K562 (cell line): Measurements from ENCODE around the gene DBP. TPM values are rescaled to one million over a fixed set of nuclear protein-coding genes. Genes with fewer than 3 reads are reported as not detected.

Experiments used
- ATAC-seq: fragments of 200-7000 bp; cut with Tn5 transposase; 3 replicates; pipeline ENCODE4 v1.9.1; 2020; ENCODE audit warnings: moderate library complexity
- BruUV-seq: library from RNA; stranded (reverse); fragments of 400-500 nt; replicated peaks from 2 replicates; lab custom pipeline; 2021; lab: Mats Ljungman, UMichigan
- CTCF ChIA-PET: fragments of 300-600 bp; formaldehyde crosslinking; extraction: SDS; loops from one replicate; lab custom pipeline; 2021; ENCODE audit warnings: low intra/inter-chr PET ratio; lab: Yijun Ruan, JAX
- POLR2A ChIA-PET: fragments of 300-600, 350-650 bp; sonication (Branson Sonifier 250); formaldehyde crosslinking; extraction: SDS; loops from one replicate; lab custom pipeline; 2021; ENCODE audit warnings: antibody characterized with exemption, inconsistent platforms; lab: Yijun Ruan, JAX
- DNase-seq, 4 experiments: peaks; one replicate each; pipeline versions ENCODE4 v3.0.0 to v3.0.0-alpha.2; 2011 to 2018; ENCODE audit warnings: low spot score in 3 of 4, mixed read lengths in 3 of 4; ENCODE audit errors: extremely low read depth in 1 of 4
- FAIRE-seq: peaks from 2 replicates; lab custom pipeline; 2011; peaks lifted over from hg19 to GRCh38; lab: Jason Lieb, UNC
- H2AFZ ChIP-seq: 2 replicates; pipeline ENCODE4 v1.6.0; 2011; ENCODE audit warnings: low read depth, low read length, control low read depth, inconsistent platforms
- H3K27ac ChIP-seq: fragments of 200-600 bp; 3 replicates; pipeline ENCODE4 v1.8.0; 2011; ENCODE audit warnings: low read depth, mild to moderate bottlenecking, control low read depth, inconsistent platforms, low read length, moderate library complexity, mixed read lengths; ENCODE audit errors: extremely low read depth
- H3K27me3 ChIP-seq, 2 experiments: fragments of 300-600 bp in 1 of 2; 2 replicates in 1 of 2; 3 replicates in 1 of 2; pipeline versions ENCODE4 v1.6.0 to v1.8.0; 2011; ENCODE audit warnings: inconsistent platforms in 2 of 2, low read length in 2 of 2, mild to moderate bottlenecking in 1 of 2, mixed read lengths in 1 of 2, moderate library complexity in 1 of 2; ENCODE audit not compliant: control insufficient read depth in 2 of 2, insufficient read depth in 2 of 2
- H3K36me3 ChIP-seq: fragments of 300-600 bp; 3 replicates; pipeline ENCODE4 v1.8.0; 2011; ENCODE audit warnings: mild to moderate bottlenecking, low read length, inconsistent platforms; ENCODE audit not compliant: control insufficient read depth, insufficient read depth
- H3K4me1 ChIP-seq, 2 experiments: fragments of 200-600 bp in 1 of 2; replicated peaks in 1 of 2; 2 replicates in 1 of 2; 3 replicates in 1 of 2; pipeline versions ENCODE4 v1.5.1 to v1.8.0; 2011; ENCODE audit warnings: inconsistent platforms in 2 of 2, low read length in 2 of 2, mild to moderate bottlenecking in 1 of 2, mixed read lengths in 1 of 2, moderate library complexity in 1 of 2; ENCODE audit not compliant: control insufficient read depth in 2 of 2, insufficient read depth in 2 of 2
- H3K4me2 ChIP-seq: 2 replicates; pipeline ENCODE4 v1.6.1; 2011; ENCODE audit warnings: low read length, control low read depth, inconsistent platforms, mixed read lengths; ENCODE audit not compliant: insufficient read depth
- H3K4me3 ChIP-seq: fragments of 200-600 bp; sonication (generic), shearing (Covaris generic); 2 replicates; pipeline ENCODE4 v1.5.1; 2016; ENCODE audit warnings: control low read depth, inconsistent platforms
- H3K79me2 ChIP-seq: fragments of 200-600 bp; 3 replicates; pipeline ENCODE4 v1.8.0; 2011; ENCODE audit warnings: low read length, inconsistent platforms; ENCODE audit not compliant: control insufficient read depth, insufficient read depth
- H3K9ac ChIP-seq, 2 experiments: 2 replicates each; pipeline versions ENCODE4 v1.6.0 to v1.6.1; 2011; ENCODE audit warnings: low read depth in 2 of 2, low read length in 2 of 2, control low read depth in 1 of 2, inconsistent platforms in 1 of 2, mild to moderate bottlenecking in 1 of 2, mixed read lengths in 1 of 2; ENCODE audit not compliant: insufficient read depth in 1 of 2
- H3K9me1 ChIP-seq: one replicate; pipeline ENCODE4 v1.6.0; 2011; ENCODE audit warnings: inconsistent platforms, mild to moderate bottlenecking, low read length, moderate library complexity; ENCODE audit not compliant: control insufficient read depth, insufficient read depth
- H3K9me3 ChIP-seq: replicated peaks from 2 replicates; pipeline ENCODE4 v1.5.1; 2011; ENCODE audit warnings: low read depth, low read length, inconsistent platforms; ENCODE audit not compliant: control insufficient read depth, insufficient read depth
- H4K20me1 ChIP-seq: replicated peaks from 2 replicates; pipeline ENCODE4 v1.6.1; 2011; ENCODE audit warnings: low read length, inconsistent platforms, mixed read lengths; ENCODE audit not compliant: control insufficient read depth, insufficient read depth
- CCNT2 ChIP-seq: IDR thresholded peaks from 2 replicates; pipeline ENCODE4 v1.6.1; 2011; ENCODE audit warnings: borderline replicate concordance, low read depth, mild to moderate bottlenecking, moderate library complexity, mixed read lengths, low read length; ENCODE audit not compliant: insufficient read length; ENCODE audit errors: extremely low read depth
- HIVEP1 ChIP-seq: fragments of 250-450 bp; sonication (Bioruptor Pico); IDR thresholded peaks from 2 replicates; pipeline ENCODE4 v1.4.0; 2020; ENCODE audit warnings: mild to moderate bottlenecking
- HNRNPL ChIP-seq: fragments of 200-400 bp; formaldehyde crosslinking; IDR thresholded peaks from 2 replicates; pipeline ENCODE4 v1.6.1; 2017; ENCODE audit warnings: low read depth, mild to moderate bottlenecking, low read length
- JUNB ChIP-seq: fragments of 450-650 bp; formaldehyde crosslinking; conservative IDR thresholded peaks from 2 replicates; pipeline ENCODE4 v1.4.0; 2020; ENCODE audit warnings: mild to moderate bottlenecking
- PRPF4 ChIP-seq: fragments of 200-400 bp; formaldehyde crosslinking; IDR thresholded peaks from one replicate; pipeline ENCODE4 v1.6.1; 2017; ENCODE audit warnings: low read length, low read depth, mild to moderate bottlenecking; ENCODE audit not compliant: insufficient read depth, poor library complexity, severe bottlenecking
- WGBS: fragments of 100-300 bp; shearing (Covaris generic); methylation state at CpG from one replicate; pipeline ENCODE4 v1.1.6; 2016; ENCODE audit warnings: low coverage, mixed read lengths; ENCODE audit not compliant: insufficient coverage; ENCODE audit errors: missing lambda C conversion rate; 5-methylcytosine and 5-hydroxymethylcytosine counted together
- in situ Hi-C: fragments of 300-500 bp; cut with MboI; formaldehyde crosslinking; loops from 4 replicates; pipeline ENCODE4 v1.15.0; 2018; ENCODE audit warnings: inconsistent platforms, mixed read lengths
- intact Hi-C: fragments of 100-400 bp; cut with micrococcal nuclease; formaldehyde crosslinking; loops from 2 replicates; pipeline ENCODE4 v1.14.2; 2022
- polyA plus RNA-seq, 8 experiments: library from polyadenylated mRNA; depleted of rRNA in 4 of 8; stranded (reverse) in 5 of 8; unstranded in 3 of 8; fragments of >200 nt; fragmentation: Nextera tagmentation in 2 of 8; fragmentation: Illumina TruSeq in 1 of 8; extraction: Ambion mirVana in 2 of 8; extraction: Trizol in 1 of 8; gene quantifications; 2 replicates each; pipeline versions ENCODE4 v1.2.1 to v1.2.3, GENCODE V29; 2011 to 2014; ENCODE audit warnings: inconsistent platforms in 1 of 8, missing spikeins in 1 of 8
- total RNA-seq, 7 experiments: library from RNA; depleted of rRNA in 6 of 7; stranded (reverse); fragments of >200 nt in 6 of 7; fragmentation: Illumina TruSeq in 2 of 7; extraction: Trizol in 2 of 7; gene quantifications; 2 replicates each; pipeline versions ENCODE4 v1.2.1 to v1.2.3, GENCODE V29; 2011 to 2021; ENCODE audit warnings: low replicate concordance in 1 of 7
- TF ChIP-seq, protein P1 (sequence below), 2 experiments: fragments of 150-350 bp in 1 of 2; IDR thresholded peaks; 2 replicates each; pipeline ENCODE4 v1.6.1; 2012 to 2016; ENCODE audit warnings: low read depth in 2 of 2, low read length in 2 of 2, mild to moderate bottlenecking in 1 of 2, moderate library complexity in 1 of 2
- TF ChIP-seq, protein P2 (sequence below): fragments of 250-450 bp; sonication (Bioruptor Pico); IDR thresholded peaks from 2 replicates; pipeline ENCODE4 v1.8.0; 2021; ENCODE audit warnings: borderline replicate concordance, mild to moderate bottlenecking, moderate library complexity; ENCODE audit not compliant: poor library complexity, severe bottlenecking
- TF ChIP-seq, protein P3 (sequence below): IDR thresholded peaks from 2 replicates; pipeline ENCODE4 v1.6.1; 2011; ENCODE audit not compliant: insufficient read length; ENCODE audit errors: extremely low read depth
- TF ChIP-seq, protein P4 (sequence below): fragments of 450-650 bp; IDR thresholded peaks from one replicate; pipeline ENCODE4 v1.6.1; 2018; ENCODE audit warnings: mild to moderate bottlenecking, moderate library complexity; ENCODE audit not compliant: partially characterized antibody
- TF ChIP-seq, protein P5 (sequence below): fragments of 200-400 bp; formaldehyde crosslinking; IDR thresholded peaks from 2 replicates; pipeline ENCODE4 v1.6.1; 2017; ENCODE audit warnings: mild to moderate bottlenecking, low read depth, low read length, moderate library complexity
- TF ChIP-seq, protein P6 (sequence below): conservative IDR thresholded peaks from 2 replicates; pipeline ENCODE4 v1.6.1; 2011; ENCODE audit warnings: low read depth, mild to moderate bottlenecking, low read length; ENCODE audit not compliant: control insufficient read depth

Gene DBP
- total and polyA plus RNA-seq, 9 of the 15 experiments (the other 6 are each of a cell fraction or from before 2014, with no cell fraction given), result 0.25 to 5.5 (median 1.8) TPM

DNA sequence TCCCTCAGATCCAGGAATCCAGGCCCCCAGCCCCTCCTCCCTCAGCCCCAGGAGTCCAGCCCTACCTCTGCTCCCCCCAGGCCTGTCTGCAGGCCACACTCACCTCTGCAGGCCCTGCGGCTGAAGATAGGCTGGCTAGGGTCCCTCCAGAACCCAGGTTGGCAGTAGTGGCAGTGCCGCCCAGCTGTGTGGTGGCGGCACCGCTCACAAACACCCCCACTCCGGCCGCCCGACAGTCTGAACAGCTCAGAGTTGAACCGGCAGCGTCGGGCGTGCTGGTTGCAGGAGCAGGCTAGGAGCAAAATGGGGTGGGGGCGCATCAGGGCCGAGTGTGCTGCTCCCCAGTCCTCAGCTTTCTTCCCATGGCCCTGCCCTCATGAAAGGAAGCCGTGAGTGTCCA lies 27.3 kb upstream of the DBP start:
- no peak for DNase-seq
- no peaks in the 10 kb centered on the region for H3K36me3 ChIP-seq
- H3K9ac ChIP-seq, result peak overlapping the region in 1 of 2 experiments; percentile 20; a peak in 1 of 4 replicates
- 84% methylated on average over 11 of the region's 14 CpGs for WGBS
- H3K27me3 ChIP-seq, result no peaks in the 10 kb centered on the region
- H3K4me3 ChIP-seq, result no peak overlapping the region
- POLR2A ChIA-PET, result no interaction called here
- H3K4me2 ChIP-seq, result no peak overlapping the region
- ATAC-seq, result no peak
- no peaks in the 10 kb centered on the region for H3K9me1 ChIP-seq
- H3K9me3 ChIP-seq, result no peaks in the 10 kb centered on the region
- no peak overlapping the region for H3K27ac ChIP-seq
- H2AFZ ChIP-seq, result no peak overlapping the region
- intact Hi-C loops (no loop called here), in situ Hi-C loops (no loop called here)
- H3K79me2 ChIP-seq, result no peaks in the 10 kb centered on the region
- BruUV-seq, result no TSS peak
- no peaks in the 10 kb centered on the region for H4K20me1 ChIP-seq
- peaks cover 11 to 14% of the 10 kb centered on the region in 2 experiments for H3K4me1 ChIP-seq
- FAIRE-seq, result no peak
- CTCF ChIA-PET, result no interaction called here
- TF ChIP-seq, protein P1, sequence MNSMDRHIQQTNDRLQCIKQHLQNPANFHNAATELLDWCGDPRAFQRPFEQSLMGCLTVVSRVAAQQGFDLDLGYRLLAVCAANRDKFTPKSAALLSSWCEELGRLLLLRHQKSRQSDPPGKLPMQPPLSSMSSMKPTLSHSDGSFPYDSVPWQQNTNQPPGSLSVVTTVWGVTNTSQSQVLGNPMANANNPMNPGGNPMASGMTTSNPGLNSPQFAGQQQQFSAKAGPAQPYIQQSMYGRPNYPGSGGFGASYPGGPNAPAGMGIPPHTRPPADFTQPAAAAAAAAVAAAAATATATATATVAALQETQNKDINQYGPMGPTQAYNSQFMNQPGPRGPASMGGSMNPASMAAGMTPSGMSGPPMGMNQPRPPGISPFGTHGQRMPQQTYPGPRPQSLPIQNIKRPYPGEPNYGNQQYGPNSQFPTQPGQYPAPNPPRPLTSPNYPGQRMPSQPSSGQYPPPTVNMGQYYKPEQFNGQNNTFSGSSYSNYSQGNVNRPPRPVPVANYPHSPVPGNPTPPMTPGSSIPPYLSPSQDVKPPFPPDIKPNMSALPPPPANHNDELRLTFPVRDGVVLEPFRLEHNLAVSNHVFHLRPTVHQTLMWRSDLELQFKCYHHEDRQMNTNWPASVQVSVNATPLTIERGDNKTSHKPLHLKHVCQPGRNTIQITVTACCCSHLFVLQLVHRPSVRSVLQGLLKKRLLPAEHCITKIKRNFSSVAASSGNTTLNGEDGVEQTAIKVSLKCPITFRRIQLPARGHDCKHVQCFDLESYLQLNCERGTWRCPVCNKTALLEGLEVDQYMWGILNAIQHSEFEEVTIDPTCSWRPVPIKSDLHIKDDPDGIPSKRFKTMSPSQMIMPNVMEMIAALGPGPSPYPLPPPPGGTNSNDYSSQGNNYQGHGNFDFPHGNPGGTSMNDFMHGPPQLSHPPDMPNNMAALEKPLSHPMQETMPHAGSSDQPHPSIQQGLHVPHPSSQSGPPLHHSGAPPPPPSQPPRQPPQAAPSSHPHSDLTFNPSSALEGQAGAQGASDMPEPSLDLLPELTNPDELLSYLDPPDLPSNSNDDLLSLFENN (IDR thresholded peaks at IDR 0.05; ENCODE audit: low read depth in 2 of 2, low read length in 2 of 2), result no peak
- TF ChIP-seq HIVEP1 (CRISPR knock-in tag) (no peak), CCNT2 (no peak), JUNB (CRISPR knock-in tag) (no peak), PRPF4 (no peak), HNRNPL (no peak)
- TF ChIP-seq, protein P2, sequence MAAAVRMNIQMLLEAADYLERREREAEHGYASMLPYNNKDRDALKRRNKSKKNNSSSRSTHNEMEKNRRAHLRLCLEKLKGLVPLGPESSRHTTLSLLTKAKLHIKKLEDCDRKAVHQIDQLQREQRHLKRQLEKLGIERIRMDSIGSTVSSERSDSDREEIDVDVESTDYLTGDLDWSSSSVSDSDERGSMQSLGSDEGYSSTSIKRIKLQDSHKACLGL (CRISPR knock-in tag), result no peak
- TF ChIP-seq, protein P3, sequence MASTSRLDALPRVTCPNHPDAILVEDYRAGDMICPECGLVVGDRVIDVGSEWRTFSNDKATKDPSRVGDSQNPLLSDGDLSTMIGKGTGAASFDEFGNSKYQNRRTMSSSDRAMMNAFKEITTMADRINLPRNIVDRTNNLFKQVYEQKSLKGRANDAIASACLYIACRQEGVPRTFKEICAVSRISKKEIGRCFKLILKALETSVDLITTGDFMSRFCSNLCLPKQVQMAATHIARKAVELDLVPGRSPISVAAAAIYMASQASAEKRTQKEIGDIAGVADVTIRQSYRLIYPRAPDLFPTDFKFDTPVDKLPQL, result no peak
- TF ChIP-seq, protein P4, sequence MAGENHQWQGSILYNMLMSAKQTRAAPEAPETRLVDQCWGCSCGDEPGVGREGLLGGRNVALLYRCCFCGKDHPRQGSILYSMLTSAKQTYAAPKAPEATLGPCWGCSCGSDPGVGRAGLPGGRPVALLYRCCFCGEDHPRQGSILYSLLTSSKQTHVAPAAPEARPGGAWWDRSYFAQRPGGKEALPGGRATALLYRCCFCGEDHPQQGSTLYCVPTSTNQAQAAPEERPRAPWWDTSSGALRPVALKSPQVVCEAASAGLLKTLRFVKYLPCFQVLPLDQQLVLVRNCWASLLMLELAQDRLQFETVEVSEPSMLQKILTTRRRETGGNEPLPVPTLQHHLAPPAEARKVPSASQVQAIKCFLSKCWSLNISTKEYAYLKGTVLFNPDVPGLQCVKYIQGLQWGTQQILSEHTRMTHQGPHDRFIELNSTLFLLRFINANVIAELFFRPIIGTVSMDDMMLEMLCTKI, result no peak
- TF ChIP-seq, protein P5, sequence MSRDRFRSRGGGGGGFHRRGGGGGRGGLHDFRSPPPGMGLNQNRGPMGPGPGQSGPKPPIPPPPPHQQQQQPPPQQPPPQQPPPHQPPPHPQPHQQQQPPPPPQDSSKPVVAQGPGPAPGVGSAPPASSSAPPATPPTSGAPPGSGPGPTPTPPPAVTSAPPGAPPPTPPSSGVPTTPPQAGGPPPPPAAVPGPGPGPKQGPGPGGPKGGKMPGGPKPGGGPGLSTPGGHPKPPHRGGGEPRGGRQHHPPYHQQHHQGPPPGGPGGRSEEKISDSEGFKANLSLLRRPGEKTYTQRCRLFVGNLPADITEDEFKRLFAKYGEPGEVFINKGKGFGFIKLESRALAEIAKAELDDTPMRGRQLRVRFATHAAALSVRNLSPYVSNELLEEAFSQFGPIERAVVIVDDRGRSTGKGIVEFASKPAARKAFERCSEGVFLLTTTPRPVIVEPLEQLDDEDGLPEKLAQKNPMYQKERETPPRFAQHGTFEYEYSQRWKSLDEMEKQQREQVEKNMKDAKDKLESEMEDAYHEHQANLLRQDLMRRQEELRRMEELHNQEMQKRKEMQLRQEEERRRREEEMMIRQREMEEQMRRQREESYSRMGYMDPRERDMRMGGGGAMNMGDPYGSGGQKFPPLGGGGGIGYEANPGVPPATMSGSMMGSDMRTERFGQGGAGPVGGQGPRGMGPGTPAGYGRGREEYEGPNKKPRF, result no peak
- TF ChIP-seq, protein P6, sequence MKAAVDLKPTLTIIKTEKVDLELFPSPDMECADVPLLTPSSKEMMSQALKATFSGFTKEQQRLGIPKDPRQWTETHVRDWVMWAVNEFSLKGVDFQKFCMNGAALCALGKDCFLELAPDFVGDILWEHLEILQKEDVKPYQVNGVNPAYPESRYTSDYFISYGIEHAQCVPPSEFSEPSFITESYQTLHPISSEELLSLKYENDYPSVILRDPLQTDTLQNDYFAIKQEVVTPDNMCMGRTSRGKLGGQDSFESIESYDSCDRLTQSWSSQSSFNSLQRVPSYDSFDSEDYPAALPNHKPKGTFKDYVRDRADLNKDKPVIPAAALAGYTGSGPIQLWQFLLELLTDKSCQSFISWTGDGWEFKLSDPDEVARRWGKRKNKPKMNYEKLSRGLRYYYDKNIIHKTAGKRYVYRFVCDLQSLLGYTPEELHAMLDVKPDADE, result no peak
